Stimulated activated CD8-positive, alpha-beta memory T cell treated with anti-CD3 and anti-CD28 coated beads, Interleukin-4, amount 100 ng/mL, for 24 hours (primary cell): Measurements from ENCODE around the gene ZNF385B.

ENCODE experiments used
- DNase-seq: peaks from one replicate; pipeline ENCODE4 v3.0.0-alpha.2; 2020; ENCODE audit warnings: low read depth

Gene ZNF385B

DNA sequence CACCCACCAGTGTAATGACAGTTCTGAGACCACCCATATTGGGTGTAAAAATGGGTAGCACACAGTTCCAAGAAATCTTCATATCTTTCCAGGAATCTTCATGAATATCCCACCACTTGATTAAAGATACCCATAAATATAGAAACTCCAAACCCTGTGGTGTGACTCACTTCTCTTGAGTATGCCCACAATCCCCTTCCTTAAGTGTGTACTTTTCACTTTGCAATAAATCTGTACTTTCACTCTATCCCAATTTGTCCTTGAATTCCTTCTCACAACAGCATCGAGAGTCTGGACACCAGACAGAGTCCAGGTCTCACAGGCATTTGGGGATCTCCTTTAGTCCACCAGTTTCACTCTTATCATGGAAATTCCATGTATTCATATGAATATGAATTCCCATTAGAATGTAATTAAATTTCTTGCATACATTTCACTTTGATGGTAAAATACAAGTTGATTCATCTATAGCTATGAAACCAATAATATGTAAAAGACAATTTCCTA is 309.8 kb downstream of the ZNF385B start:
- no peak for DNase-seq

DNA sequence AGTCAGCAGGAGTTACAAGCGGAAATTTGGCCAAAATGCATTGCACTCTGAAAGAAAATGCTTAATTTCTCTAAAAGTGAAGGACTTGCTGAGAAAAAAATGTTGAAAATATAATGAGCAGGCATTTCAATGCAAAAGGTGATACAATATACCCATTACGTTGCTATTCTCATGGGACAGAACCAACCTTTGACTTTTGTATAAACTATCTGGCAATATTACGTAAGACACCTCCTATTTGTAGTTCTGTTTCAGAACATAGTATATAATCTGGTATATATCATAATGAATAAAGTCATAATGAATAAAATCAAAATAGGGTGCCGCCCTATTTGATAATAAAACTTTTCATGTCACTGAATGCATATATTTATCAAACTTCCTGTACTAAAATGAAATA is 310.6 kb downstream of the ZNF385B start:
- DNase-seq, result no peak

- DNase-seq, result no peak
Measured at GRCh38 chr2:179550214-179550613, 311.2 kb downstream of the ZNF385B start.

DNA sequence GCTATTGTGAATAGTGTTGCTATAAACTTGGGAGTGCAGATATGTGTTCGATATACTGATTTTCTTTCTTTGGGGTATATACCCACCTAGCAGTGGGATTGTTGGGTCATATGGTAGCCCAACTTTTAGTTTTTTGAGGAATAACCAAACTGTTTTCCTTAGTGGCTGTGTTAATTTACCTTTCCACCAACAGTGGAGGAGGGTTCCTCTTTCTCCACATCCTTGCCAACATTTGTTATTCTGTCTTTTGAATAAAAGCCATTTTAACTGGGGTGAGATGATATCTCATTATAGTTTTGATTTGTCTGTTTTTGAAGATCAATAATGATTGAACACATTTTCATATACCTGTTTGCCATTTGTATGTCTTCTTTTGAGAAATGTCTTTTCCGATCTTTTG is 314.8 kb downstream of the ZNF385B start:
- no peak for DNase-seq

GRCh38 chr2:179545024-179545423 is 316.4 kb downstream of the ZNF385B start:
- no peak for DNase-seq

DNA sequence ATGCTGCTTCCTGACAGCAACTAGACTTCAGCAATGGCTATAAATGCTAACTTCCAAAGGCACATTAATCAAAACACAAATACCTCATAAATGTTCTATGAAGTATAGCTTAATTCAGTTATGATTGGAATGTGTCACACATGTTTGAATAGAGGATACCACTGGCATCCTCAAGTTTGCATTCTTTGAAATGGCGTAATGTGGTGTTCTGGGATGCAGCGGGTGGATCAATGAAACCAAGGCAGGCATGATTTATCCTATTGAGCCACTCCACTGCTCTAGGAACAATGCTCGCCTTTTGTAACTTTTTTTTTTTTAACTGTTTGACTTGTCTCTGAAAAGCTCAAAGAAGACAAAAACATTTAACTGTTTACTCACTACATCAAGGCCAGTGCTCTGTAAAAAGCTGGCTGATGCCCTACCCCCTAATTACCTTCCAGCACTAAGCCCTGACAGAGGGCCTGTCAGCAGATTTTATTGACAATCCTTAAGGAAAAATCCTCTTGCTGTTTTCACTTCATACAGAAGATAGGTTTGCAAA is 318.0 kb downstream of the ZNF385B start:
- DNase-seq, result no peak

- DNase-seq, result no peak
Measured at GRCh38 chr2:179541586-179541985, 319.8 kb downstream of the ZNF385B start.

DNA sequence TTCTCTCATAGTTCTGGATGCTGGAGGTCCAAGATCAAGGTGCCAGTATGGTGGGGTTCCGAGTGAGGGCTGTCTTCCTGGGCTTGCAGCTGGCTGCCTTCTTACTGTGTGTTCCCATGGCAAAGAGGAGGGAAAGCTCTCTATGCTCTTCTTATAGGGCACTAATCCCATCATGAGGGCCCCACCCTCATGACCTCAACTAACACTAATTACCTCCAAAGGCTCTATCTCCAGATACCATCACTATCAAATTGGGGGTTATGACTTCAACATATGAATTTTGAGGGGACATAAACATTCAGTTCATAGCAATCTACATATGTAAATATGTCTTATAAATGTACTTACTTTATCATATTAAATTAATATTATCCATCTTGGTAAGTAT is 322.3 kb downstream of the ZNF385B start:
- no peak for DNase-seq

GRCh38 chr2:179538406-179539123 is 322.8 kb downstream of the ZNF385B start:
- no peak for DNase-seq

DNA sequence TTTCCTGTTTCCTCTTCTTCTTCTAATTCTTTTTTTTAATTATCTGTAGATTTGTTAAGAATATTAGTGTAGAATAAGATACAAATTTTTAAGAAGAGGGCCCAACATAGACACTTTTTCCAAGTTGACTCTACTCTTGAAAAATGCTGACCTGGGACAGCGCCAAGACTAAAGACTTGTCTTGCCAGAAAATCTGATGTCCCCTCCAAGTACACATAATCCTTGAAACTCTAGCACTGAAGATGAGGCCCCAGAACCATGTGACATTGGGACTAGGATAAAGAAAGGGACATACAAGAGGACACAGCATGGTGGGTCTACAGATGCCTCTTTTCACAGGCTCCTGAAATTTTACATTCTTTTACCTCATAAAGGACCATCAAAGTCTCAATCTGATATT is 325.2 kb downstream of the ZNF385B start:
- no peak for DNase-seq

GRCh38 chr2:179533875-179534274 is 327.5 kb downstream of the ZNF385B start:
- no peak for DNase-seq

GRCh38 chr2:179532863-179533278 is 328.5 kb downstream of the ZNF385B start:
- DNase-seq, result no peak

DNA sequence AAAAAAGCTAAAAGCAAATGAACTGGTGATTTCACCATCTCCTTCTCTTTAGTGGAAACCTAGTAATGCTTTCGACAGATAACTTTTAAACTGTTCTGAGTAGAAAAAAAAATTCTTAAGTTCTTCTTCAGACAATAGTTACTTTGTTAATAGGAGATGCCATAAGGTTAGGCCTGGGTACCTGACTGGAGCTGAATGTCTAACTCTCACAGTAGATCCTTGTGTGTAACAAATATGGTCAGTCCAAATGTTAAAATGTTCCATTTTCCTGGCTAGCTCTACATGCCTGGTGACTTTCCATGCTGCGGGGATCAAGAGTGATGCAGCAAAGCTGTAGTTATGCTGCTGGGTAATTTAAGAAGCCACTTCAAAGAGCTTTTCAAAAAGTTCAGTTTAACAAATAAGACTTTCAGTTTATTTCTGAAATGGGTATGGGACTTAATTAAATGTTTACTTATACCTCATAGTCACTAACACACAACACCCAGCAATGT is 332.8 kb downstream of the ZNF385B start:
- DNase-seq, result no peak

DNA sequence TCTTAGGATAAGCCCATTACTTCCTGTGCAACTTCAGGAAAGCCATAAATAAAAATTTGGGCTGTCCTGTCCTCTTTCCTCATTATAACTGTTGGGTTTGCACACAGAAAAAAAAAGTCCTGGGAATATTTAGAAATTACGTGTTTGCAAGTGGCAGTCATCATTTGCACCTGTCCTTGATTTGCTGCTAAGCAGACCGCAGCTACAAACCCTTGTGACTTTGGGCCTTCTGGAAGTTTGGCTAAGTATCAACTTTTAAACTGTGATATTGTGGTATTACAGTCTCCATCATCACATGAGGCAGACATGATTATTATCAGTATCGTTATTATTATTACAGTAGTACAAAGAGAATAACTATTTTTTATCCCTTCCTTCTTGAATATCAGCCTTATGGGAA is 336.1 kb downstream of the ZNF385B start:
- no peak for DNase-seq

DNA sequence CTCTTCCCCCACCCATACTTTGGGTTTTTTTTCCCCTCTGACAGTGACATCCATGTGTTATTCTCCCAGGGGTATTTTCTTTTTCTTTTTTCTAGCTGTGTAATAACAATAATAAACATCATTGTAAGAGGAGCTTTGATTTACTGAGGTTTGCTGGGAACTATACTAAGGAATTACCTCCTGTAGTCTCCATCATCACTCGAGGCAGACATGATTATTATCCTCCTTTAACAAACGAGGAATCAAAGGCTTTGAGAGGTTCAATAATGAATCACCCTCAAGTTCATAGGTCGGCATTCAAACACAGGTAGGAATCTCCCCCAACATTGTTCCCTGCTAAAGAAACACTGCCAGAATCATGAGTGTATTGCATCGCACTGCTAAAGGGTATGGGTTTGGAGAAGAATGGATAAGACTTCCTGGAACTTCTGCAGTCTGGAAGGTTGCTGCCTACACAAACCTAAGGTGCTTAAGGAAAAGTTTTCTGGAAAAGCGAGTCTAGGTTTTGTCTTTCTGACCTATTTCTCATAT is 336.5 kb downstream of the ZNF385B start:
- no peak for DNase-seq

- DNase-seq, result no peak
Measured at GRCh38 chr2:179521944-179522343, 339.5 kb downstream of the ZNF385B start.

GRCh38 chr2:179518830-179519229 is 342.6 kb downstream of the ZNF385B start:
- no peak for DNase-seq

- DNase-seq, result no peak
Measured at GRCh38 chr2:179513181-179513580, 348.2 kb downstream of the ZNF385B start.

- DNase-seq, result no peak
Measured at GRCh38 chr2:179512281-179513035, 349.0 kb downstream of the ZNF385B start.

DNA sequence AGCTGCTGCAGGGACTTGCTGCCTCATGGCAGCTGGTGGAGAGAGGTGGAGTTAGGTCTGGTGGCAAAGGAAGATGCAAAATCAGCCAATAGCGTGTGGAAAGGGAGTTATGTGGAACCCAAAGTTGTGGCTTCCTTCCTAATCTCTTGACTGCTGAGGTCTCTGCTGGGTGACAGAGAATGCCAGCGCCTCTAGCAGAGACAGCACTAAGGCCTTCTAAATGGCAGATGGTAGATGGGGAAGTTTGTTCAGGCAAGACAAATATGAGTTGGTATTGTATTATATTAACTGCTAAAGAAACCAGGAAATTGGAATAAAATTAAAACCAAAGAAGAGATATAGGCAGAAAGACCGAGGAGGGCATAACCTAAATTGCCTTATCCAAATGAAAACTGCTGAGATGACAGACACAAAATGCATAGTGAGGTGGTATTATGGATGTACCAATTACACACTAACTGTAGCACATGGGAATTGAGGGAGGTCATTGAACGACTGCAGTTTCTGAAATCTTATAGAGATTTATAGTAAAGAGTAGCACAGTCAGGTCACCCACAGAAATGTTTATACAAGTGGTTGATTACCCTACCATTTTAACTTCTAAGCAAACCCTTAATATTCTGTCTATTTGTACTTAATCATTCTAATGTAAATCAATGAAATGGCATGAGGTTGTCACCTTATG is 350.2 kb downstream of the ZNF385B start:
- DNase-seq, result no peak

DNA sequence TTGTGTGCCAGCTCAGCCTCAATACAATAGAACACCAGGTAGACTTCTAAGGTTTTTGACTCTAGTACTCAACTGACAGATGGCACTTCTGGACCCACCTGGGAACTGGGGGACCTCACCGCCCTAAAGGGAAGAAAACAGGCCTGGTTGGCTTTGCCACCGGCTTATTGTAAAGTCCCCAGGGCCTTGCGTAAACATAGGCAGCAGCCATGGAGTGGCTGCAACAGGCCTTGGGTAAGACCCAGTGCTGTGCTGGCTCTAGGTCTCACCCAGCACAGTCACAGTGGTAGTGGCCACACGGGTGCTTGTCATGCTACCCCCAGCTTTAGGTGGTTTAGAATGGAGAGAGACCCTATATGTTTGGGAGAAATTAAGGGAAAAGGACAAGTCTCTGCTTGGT is 366.1 kb downstream of the ZNF385B start:
- DNase-seq, result no peak

GRCh38 chr2:179488563-179488962 is 372.8 kb downstream of the ZNF385B start:
- DNase-seq, result no peak
